ENCODE results near the gene LZTS2.

- no peak for TF ChIP-seq ELF4 (IDR thresholded peaks at IDR 0.05)
- no peak for TF ChIP-seq FOXA1 (IDR thresholded peaks at IDR 0.05)
- TF ChIP-seq LEF1 (IDR thresholded peaks at IDR 0.05; ENCODE audit: borderline replicate concordance): no peak
- TF ChIP-seq ARNT (IDR thresholded peaks at IDR 0.05): no peak
- TF ChIP-seq SUZ12 (IDR thresholded peaks at IDR 0.05): no peak
- no peak for TF ChIP-seq FOXM1 (IDR thresholded peaks at IDR 0.05; ENCODE audit: borderline replicate concordance)
- no peak for TF ChIP-seq SP1 (IDR thresholded peaks at IDR 0.05)
- TF ChIP-seq BHLHE40 (IDR thresholded peaks at IDR 0.05; ENCODE audit: borderline replicate concordance): no peak
- TF ChIP-seq HDGF (IDR thresholded peaks at IDR 0.05; ENCODE audit: borderline replicate concordance): no peak
- no peak for TF ChIP-seq TARDBP (IDR thresholded peaks at IDR 0.05)
Measured at GRCh38 chr10:100989088-100989487, 10.5 kb upstream of the LZTS2 start.

Data from HEK293T (cell line).